ENCODE measurements around the gene LDLRAD3.

- TF ChIP-seq SIN3A (IDR thresholded peaks at IDR 0.05; ENCODE audit: borderline replicate concordance, low read depth, low read length): no peak
- no peak for TF ChIP-seq CTCF (IDR thresholded peaks at IDR 0.05)
- TF ChIP-seq EP300 (IDR thresholded peaks at IDR 0.05; ENCODE audit: borderline replicate concordance in 1 of 2, low read depth in 1 of 2, low read length in 1 of 2): no peak
- TF ChIP-seq FOSL2 (IDR thresholded peaks at IDR 0.05; ENCODE audit: borderline replicate concordance, low read depth): no peak
- no peak for TF ChIP-seq EZH2phosphoT487 (IDR thresholded peaks at IDR 0.05; ENCODE audit: borderline replicate concordance, low read depth)
- TF ChIP-seq ZBTB33 (IDR thresholded peaks at IDR 0.05; ENCODE audit: borderline replicate concordance, low read depth): no peak
- TF ChIP-seq ELF1 (IDR thresholded peaks at IDR 0.05): no peak
- TF ChIP-seq MEF2A (IDR thresholded peaks at IDR 0.05; ENCODE audit: borderline replicate concordance, low read depth): no peak
- TF ChIP-seq RAD21 (IDR thresholded peaks at IDR 0.05; ENCODE audit: low read length): no peak
- TF ChIP-seq USF2 (IDR thresholded peaks at IDR 0.05; ENCODE audit: borderline replicate concordance, low read depth, low read length): no peak
- no peak for TF ChIP-seq MXI1 (IDR thresholded peaks at IDR 0.05; ENCODE audit: low read depth, low read length)
- no peak for TF ChIP-seq CHD2 (IDR thresholded peaks at IDR 0.05; ENCODE audit: low read length, partially characterized antibody)
- TF ChIP-seq TCF12 (IDR thresholded peaks at IDR 0.05): no peak
- TF ChIP-seq POLR2AphosphoS5 (IDR thresholded peaks at IDR 0.05; ENCODE audit: low read depth, low read length): no peak
Measured at GRCh38 chr11:36016709-36017108, 72.8 kb downstream of the LDLRAD3 start.

All from SK-N-SH (cell line).